Fibroblast of pulmonary artery (primary cell): Measurements from ENCODE around the gene TTC31.

Experiments
- DNase-seq: peaks from one replicate; pipeline ENCODE4 v3.0.0-alpha.2; 2010; ENCODE audit warnings: low read depth
- H3K4me3 ChIP-seq: replicated peaks from 2 replicates; pipeline ENCODE4 v1.5.1; 2011; ENCODE audit warnings: low read depth, mild to moderate bottlenecking, control low read depth, low read length, moderate library complexity
- CTCF ChIP-seq: IDR thresholded peaks from 2 replicates; pipeline ENCODE4 v1.5.1; 2011; ENCODE audit warnings: mild to moderate bottlenecking, control low read depth, low read length, inconsistent platforms; ENCODE audit errors: missing control alignments

TTC31 gene

GRCh38 chr2:74527741-74528140, 44.9 kb downstream of the TTC31 start:
- no peak overlapping the region for H3K4me3 ChIP-seq
- DNase-seq: no peak
- no peak for TF ChIP-seq CTCF

- H3K4me3 ChIP-seq: peak overlapping the region; percentile 98
- no peak for TF ChIP-seq CTCF
These were observed 45.9 kb downstream of the TTC31 start for GRCh38 chr2:74528600-74529356.

GRCh38 chr2:74529357-74530238, 46.7 kb downstream of the TTC31 start, which contains the start of the genes AUP1 and HTRA2:
TSS of gene AUP1 (minus strand) at chr2:74529706. CDS start at chr2:74529629, 77 bp downstream.
TSS of gene HTRA2 (plus strand) at chr2:74529933. CDS start at chr2:74530007, 74 bp downstream.
- peak within 1 kb of the TSS; percentile 98 for H3K4me3 ChIP-seq
- TF ChIP-seq CTCF: no peak
- DNase-seq: peak; percentile 99

More at GRCh38 chr2:74528600-74529356, 45.9 kb downstream of the TTC31 start:
- DNase-seq: no peak

GRCh38 chr2:74530239-74531187, 47.6 kb downstream of the TTC31 start:
- peak overlapping the region; percentile 98 for H3K4me3 ChIP-seq
- no peak for TF ChIP-seq CTCF
- DNase-seq: peak; percentile 54

GRCh38 chr2:74531666-74532065, 48.8 kb downstream of the TTC31 start:
- no peak overlapping the region for H3K4me3 ChIP-seq
- no peak for TF ChIP-seq CTCF
- no peak for DNase-seq

GRCh38 chr2:74532222-74532621, 49.3 kb downstream of the TTC31 start:
- DNase-seq: peak; percentile 72
- H3K4me3 ChIP-seq: no peak overlapping the region
- TF ChIP-seq CTCF: peak; percentile 36
